K562 (cell line): Measurements from ENCODE around the gene PPM1M. TPM values are rescaled to one million over a fixed set of nuclear protein-coding genes. Genes with fewer than 3 reads are reported as not detected.

Source experiments
- ATAC-seq: fragments of 200-7000 bp; cut with Tn5 transposase; 3 replicates; pipeline ENCODE4 v1.9.1; 2020; ENCODE audit warnings: moderate library complexity
- BruUV-seq: library from RNA; stranded (reverse); fragments of 400-500 nt; replicated peaks from 2 replicates; lab custom pipeline; 2021; lab: Mats Ljungman, UMichigan
- CTCF ChIA-PET: fragments of 300-600 bp; formaldehyde crosslinking; extraction: SDS; loops from one replicate; lab custom pipeline; 2021; ENCODE audit warnings: low intra/inter-chr PET ratio; lab: Yijun Ruan, JAX
- POLR2A ChIA-PET: fragments of 300-600, 350-650 bp; sonication (Branson Sonifier 250); formaldehyde crosslinking; extraction: SDS; loops from one replicate; lab custom pipeline; 2021; ENCODE audit warnings: antibody characterized with exemption, inconsistent platforms; lab: Yijun Ruan, JAX
- DNase-seq, 4 experiments: peaks; one replicate each; pipeline versions ENCODE4 v3.0.0 to v3.0.0-alpha.2; 2011 to 2018; ENCODE audit warnings: low spot score in 3 of 4, mixed read lengths in 3 of 4; ENCODE audit errors: extremely low read depth in 1 of 4
- FAIRE-seq: peaks from 2 replicates; lab custom pipeline; 2011; peaks lifted over from hg19 to GRCh38; lab: Jason Lieb, UNC
- H2AFZ ChIP-seq: 2 replicates; pipeline ENCODE4 v1.6.0; 2011; ENCODE audit warnings: low read depth, low read length, control low read depth, inconsistent platforms
- H3K27ac ChIP-seq: fragments of 200-600 bp; 3 replicates; pipeline ENCODE4 v1.8.0; 2011; ENCODE audit warnings: low read depth, mild to moderate bottlenecking, control low read depth, inconsistent platforms, low read length, moderate library complexity, mixed read lengths; ENCODE audit errors: extremely low read depth
- H3K27me3 ChIP-seq, 2 experiments: fragments of 300-600 bp in 1 of 2; 2 replicates in 1 of 2; 3 replicates in 1 of 2; pipeline versions ENCODE4 v1.6.0 to v1.8.0; 2011; ENCODE audit warnings: inconsistent platforms in 2 of 2, low read length in 2 of 2, mild to moderate bottlenecking in 1 of 2, mixed read lengths in 1 of 2, moderate library complexity in 1 of 2; ENCODE audit not compliant: control insufficient read depth in 2 of 2, insufficient read depth in 2 of 2
- H3K36me3 ChIP-seq: fragments of 300-600 bp; 3 replicates; pipeline ENCODE4 v1.8.0; 2011; ENCODE audit warnings: mild to moderate bottlenecking, low read length, inconsistent platforms; ENCODE audit not compliant: control insufficient read depth, insufficient read depth
- H3K4me1 ChIP-seq, 2 experiments: fragments of 200-600 bp in 1 of 2; replicated peaks in 1 of 2; 2 replicates in 1 of 2; 3 replicates in 1 of 2; pipeline versions ENCODE4 v1.5.1 to v1.8.0; 2011; ENCODE audit warnings: inconsistent platforms in 2 of 2, low read length in 2 of 2, mild to moderate bottlenecking in 1 of 2, mixed read lengths in 1 of 2, moderate library complexity in 1 of 2; ENCODE audit not compliant: control insufficient read depth in 2 of 2, insufficient read depth in 2 of 2
- H3K4me2 ChIP-seq: 2 replicates; pipeline ENCODE4 v1.6.1; 2011; ENCODE audit warnings: low read length, control low read depth, inconsistent platforms, mixed read lengths; ENCODE audit not compliant: insufficient read depth
- H3K4me3 ChIP-seq: fragments of 200-600 bp; sonication (generic), shearing (Covaris generic); 2 replicates; pipeline ENCODE4 v1.5.1; 2016; ENCODE audit warnings: control low read depth, inconsistent platforms
- H3K79me2 ChIP-seq: fragments of 200-600 bp; 3 replicates; pipeline ENCODE4 v1.8.0; 2011; ENCODE audit warnings: low read length, inconsistent platforms; ENCODE audit not compliant: control insufficient read depth, insufficient read depth
- H3K9ac ChIP-seq, 2 experiments: 2 replicates each; pipeline versions ENCODE4 v1.6.0 to v1.6.1; 2011; ENCODE audit warnings: low read depth in 2 of 2, low read length in 2 of 2, control low read depth in 1 of 2, inconsistent platforms in 1 of 2, mild to moderate bottlenecking in 1 of 2, mixed read lengths in 1 of 2; ENCODE audit not compliant: insufficient read depth in 1 of 2
- H3K9me1 ChIP-seq: one replicate; pipeline ENCODE4 v1.6.0; 2011; ENCODE audit warnings: inconsistent platforms, mild to moderate bottlenecking, low read length, moderate library complexity; ENCODE audit not compliant: control insufficient read depth, insufficient read depth
- H3K9me3 ChIP-seq: replicated peaks from 2 replicates; pipeline ENCODE4 v1.5.1; 2011; ENCODE audit warnings: low read depth, low read length, inconsistent platforms; ENCODE audit not compliant: control insufficient read depth, insufficient read depth
- H4K20me1 ChIP-seq: replicated peaks from 2 replicates; pipeline ENCODE4 v1.6.1; 2011; ENCODE audit warnings: low read length, inconsistent platforms, mixed read lengths; ENCODE audit not compliant: control insufficient read depth, insufficient read depth
- NFYB ChIP-seq: IDR thresholded peaks from 2 replicates; pipeline ENCODE4 v1.6.1; 2011; ENCODE audit warnings: mild to moderate bottlenecking, moderate library complexity; ENCODE audit not compliant: insufficient read length; ENCODE audit errors: extremely low read depth
- TBL1XR1 ChIP-seq, 2 experiments: IDR thresholded peaks; 2 replicates each; pipeline ENCODE4 v1.6.1; 2012; ENCODE audit warnings: improper control_type of control experiment in 2 of 2, low read length in 2 of 2, mild to moderate bottlenecking in 1 of 2
- WGBS: fragments of 100-300 bp; shearing (Covaris generic); methylation state at CpG from one replicate; pipeline ENCODE4 v1.1.6; 2016; ENCODE audit warnings: low coverage, mixed read lengths; ENCODE audit not compliant: insufficient coverage; ENCODE audit errors: missing lambda C conversion rate; 5-methylcytosine and 5-hydroxymethylcytosine counted together
- in situ Hi-C: fragments of 300-500 bp; cut with MboI; formaldehyde crosslinking; loops from 4 replicates; pipeline ENCODE4 v1.15.0; 2018; ENCODE audit warnings: inconsistent platforms, mixed read lengths
- intact Hi-C: fragments of 100-400 bp; cut with micrococcal nuclease; formaldehyde crosslinking; loops from 2 replicates; pipeline ENCODE4 v1.14.2; 2022
- polyA plus RNA-seq, 8 experiments: library from polyadenylated mRNA; depleted of rRNA in 4 of 8; stranded (reverse) in 5 of 8; unstranded in 3 of 8; fragments of >200 nt; fragmentation: Nextera tagmentation in 2 of 8; fragmentation: Illumina TruSeq in 1 of 8; extraction: Ambion mirVana in 2 of 8; extraction: Trizol in 1 of 8; gene quantifications; 2 replicates each; pipeline versions ENCODE4 v1.2.1 to v1.2.3, GENCODE V29; 2011 to 2014; ENCODE audit warnings: inconsistent platforms in 1 of 8, missing spikeins in 1 of 8
- total RNA-seq, 7 experiments: library from RNA; depleted of rRNA in 6 of 7; stranded (reverse); fragments of >200 nt in 6 of 7; fragmentation: Illumina TruSeq in 2 of 7; extraction: Trizol in 2 of 7; gene quantifications; 2 replicates each; pipeline versions ENCODE4 v1.2.1 to v1.2.3, GENCODE V29; 2011 to 2021; ENCODE audit warnings: low replicate concordance in 1 of 7
- TF ChIP-seq, protein P1 (sequence below): fragments of 250-450 bp; sonication (Bioruptor Pico); IDR thresholded peaks from 2 replicates; pipeline ENCODE4 v1.6.1; 2021; ENCODE audit warnings: mild to moderate bottlenecking

The PPM1M gene
- total and polyA plus RNA-seq, 9 of the 15 experiments (the other 6 are each of a cell fraction or from before 2014, with no cell fraction given): 1.4 to 9.2 (median 4.4) TPM

DNA sequence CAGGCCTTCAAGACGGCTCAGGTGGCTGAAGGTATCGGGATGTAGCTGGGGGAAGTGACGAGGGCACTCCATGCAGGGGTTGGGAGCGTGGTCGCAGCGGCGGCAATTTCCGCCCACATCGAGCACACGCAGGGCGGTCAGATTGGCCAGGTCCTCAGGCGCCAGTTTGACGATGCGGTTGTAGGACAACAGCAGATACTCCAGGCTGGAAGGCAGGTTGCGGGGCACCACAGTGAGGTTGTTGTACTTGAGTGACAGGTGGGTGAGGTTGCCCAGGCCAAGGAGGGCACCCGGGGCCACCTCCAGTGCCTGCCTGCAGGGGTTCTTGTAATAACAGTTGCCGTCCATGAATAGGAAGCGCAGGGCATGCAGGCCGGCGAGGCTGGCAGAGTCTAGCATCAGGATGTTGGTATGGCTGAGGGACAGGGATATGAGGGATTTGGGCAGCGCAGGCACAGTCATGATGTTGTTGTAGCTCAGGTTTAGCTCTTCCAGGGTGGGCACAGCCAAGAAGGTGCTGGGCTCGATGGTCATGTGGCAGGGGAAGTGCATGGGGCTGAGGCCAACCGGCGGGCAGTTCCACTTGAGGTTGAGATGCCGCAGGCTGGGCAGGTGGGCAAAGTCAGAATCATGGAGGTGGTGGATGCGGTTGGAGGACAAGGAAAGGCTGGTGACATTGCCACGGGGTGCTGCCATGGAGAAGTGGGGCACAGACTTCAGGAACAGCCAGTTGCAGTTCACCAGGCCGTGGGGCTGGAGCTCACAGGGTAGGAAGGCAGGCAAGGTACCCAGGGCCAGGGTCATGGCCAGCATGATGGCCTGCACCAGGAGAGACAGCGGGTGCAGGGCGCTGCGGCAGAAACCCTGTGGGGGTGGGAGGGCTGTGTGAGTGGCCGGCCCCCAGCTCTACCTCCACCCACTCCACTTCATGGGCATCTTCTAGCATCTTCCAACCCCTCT is 21.8 kb upstream of the PPM1M start:
- H2AFZ ChIP-seq: no peak overlapping the region
- H3K27ac ChIP-seq: no peak overlapping the region
- no peak overlapping the region for H3K4me3 ChIP-seq
- no peak for TF ChIP-seq TBL1XR1 (IDR thresholded peaks at IDR 0.05; ENCODE audit: low read length in 2 of 2)
- no peak for TF ChIP-seq NFYB
- TF ChIP-seq, protein P1, sequence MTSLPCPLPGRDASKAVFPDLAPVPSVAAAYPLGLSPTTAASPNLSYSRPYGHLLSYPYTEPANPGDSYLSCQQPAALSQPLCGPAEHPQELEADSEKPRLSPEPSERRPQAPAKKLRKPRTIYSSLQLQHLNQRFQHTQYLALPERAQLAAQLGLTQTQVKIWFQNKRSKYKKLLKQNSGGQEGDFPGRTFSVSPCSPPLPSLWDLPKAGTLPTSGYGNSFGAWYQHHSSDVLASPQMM (CRISPR knock-in tag): no peak
- in situ Hi-C loops (no loop called here), intact Hi-C loops (loop anchor here (5.0 kb wide), 3 partner anchors 164 to 224 kb away; partner anchors contain the start of gene SEMA3G)
- H3K9me1 ChIP-seq: no peaks in the 10 kb centered on the region
- 46% methylated on average over 22 of the region's 32 CpGs for WGBS
- ATAC-seq: no peak
- ChIA-PET POLR2A (interaction anchor here (0.6 to 0.7 kb wide), 3 partner anchors 250 to 271 kb away, joined by 3 to 4 read pairs (median 3); no protein-coding TSS in a partner anchor), CTCF (no interaction called here)
- BruUV-seq: no TSS peak
- FAIRE-seq: no peak
- H3K36me3 ChIP-seq: no peaks in the 10 kb centered on the region
- H3K4me1 ChIP-seq: peaks cover 11 to 57% of the 10 kb centered on the region in 2 experiments
- no peaks in the 10 kb centered on the region for H4K20me1 ChIP-seq
- DNase-seq: no peak
- 0 out of 4 replicates have a peak overlapping the region, but pooled peaks of 1 of the 2 experiments have one; percentile 9 for H3K9ac ChIP-seq
- no peaks in the 10 kb centered on the region for H3K79me2 ChIP-seq
- no peak overlapping the region for H3K4me2 ChIP-seq
- H3K9me3 ChIP-seq: no peaks in the 10 kb centered on the region
- H3K27me3 ChIP-seq: no peaks in the 10 kb centered on the region
